ENCODE measurements around the gene SLC25A39. TPM values are rescaled to one million over a fixed set of nuclear protein-coding genes. Genes with fewer than 3 reads are reported as not detected.

Gene SLC25A39
- total RNA-seq, 2 experiments from 2014 or later: 149 to 153 TPM

- H3K36me3 Mint-ChIP-seq (ENCODE audit: low read depth): peaks cover 25% of the 10 kb centered on the region
- peaks cover 22% of the 10 kb centered on the region for H3K4me1 Mint-ChIP-seq (ENCODE audit: low read depth)
- H3K27ac Mint-ChIP-seq: no peak overlapping the region
- peaks cover 10% of the 10 kb centered on the region for H3K27me3 Mint-ChIP-seq
- DNase-seq: no peak
- H3K4me3 Mint-ChIP-seq: no peak overlapping the region
- ChIA-PET CTCF (interaction anchor here (1.2 to 4.1 kb wide), 3 partner anchors 9 to 111 kb away, joined by 3 to 15 read pairs (median 10); no protein-coding TSS in a partner anchor), POLR2A (interaction anchor here (0.9 to 2.4 kb wide), 3 partner anchors 101 to 117 kb away, joined by 3 to 11 read pairs (median 11); partner anchors contain the start of gene UBTF)
- TF ChIP-seq CTCF (IDR thresholded peaks at IDR 0.05): no peak
- intact Hi-C loops (cut with micrococcal nuclease): no loop called here
- no peak for ATAC-seq
- no peaks in the 10 kb centered on the region for H3K9me3 Mint-ChIP-seq
Observed at GRCh38 chr17:44321246-44322120, 3.1 kb downstream of the SLC25A39 start.

- H3K27ac Mint-ChIP-seq: no peak overlapping the region
- TF ChIP-seq CTCF (IDR thresholded peaks at IDR 0.05): no peak
- DNase-seq (no peak), ATAC-seq (no peak)
- peaks cover 27% of the 10 kb centered on the region for H3K4me1 Mint-ChIP-seq (ENCODE audit: low read depth)
- H3K4me3 Mint-ChIP-seq: no peak overlapping the region
- peaks cover 22% of the 10 kb centered on the region for H3K27me3 Mint-ChIP-seq
- H3K9me3 Mint-ChIP-seq: no peaks in the 10 kb centered on the region
- peaks cover 23% of the 10 kb centered on the region for H3K36me3 Mint-ChIP-seq (ENCODE audit: low read depth)
- CTCF ChIA-PET: interaction anchor here (1.2 to 4.1 kb wide), 4 partner anchors 10 to 110 kb away, joined by 3 to 15 read pairs (median 6); no protein-coding TSS in a partner anchor
- POLR2A ChIA-PET: interaction anchor here (1.6 to 2.1 kb wide), 2 partner anchors 100 to 106 kb away, joined by 3 to 11 read pairs; partner anchors contain the start of gene UBTF
- intact Hi-C loops (cut with micrococcal nuclease): no loop called here
Observed at GRCh38 chr17:44320066-44320465, 4.6 kb downstream of the SLC25A39 start.

GRCh38 chr17:44318077-44318892 lies 6.3 kb downstream of the SLC25A39 start:
- H3K36me3 Mint-ChIP-seq (ENCODE audit: low read depth): peaks cover 22% of the 10 kb centered on the region
- intact Hi-C loops (cut with micrococcal nuclease): no loop called here
- peaks cover 30% of the 10 kb centered on the region for H3K27me3 Mint-ChIP-seq
- peaks cover 19% of the 10 kb centered on the region for H3K4me1 Mint-ChIP-seq (ENCODE audit: low read depth)
- POLR2A ChIA-PET: interaction anchor here (0.7 to 3.3 kb wide), 8 partner anchors 9 to 132 kb away, joined by 3 to 19 read pairs (median 4); partner anchors contain the start of genes TMUB2 and UBTF
- no peak overlapping the region for H3K4me3 Mint-ChIP-seq
- no peak overlapping the region for H3K27ac Mint-ChIP-seq
- TF ChIP-seq CTCF (IDR thresholded peaks at IDR 0.05): no peak
- no peaks in the 10 kb centered on the region for H3K9me3 Mint-ChIP-seq
- ATAC-seq: no peak
- CTCF ChIA-PET: interaction anchor here (2.2 to 4.1 kb wide), 3 partner anchors 13 to 109 kb away, joined by 10 to 15 read pairs (median 14); no protein-coding TSS in a partner anchor
- no peak for DNase-seq

- no peak overlapping the region for H3K4me3 Mint-ChIP-seq
- peaks cover 15% of the 10 kb centered on the region for H3K4me1 Mint-ChIP-seq (ENCODE audit: low read depth)
- no peak for TF ChIP-seq CTCF (IDR thresholded peaks at IDR 0.05)
- DNase-seq: no peak
- peaks cover 18% of the 10 kb centered on the region for H3K36me3 Mint-ChIP-seq (ENCODE audit: low read depth)
- no peak for ATAC-seq
- POLR2A ChIA-PET: interaction anchor here (0.7 to 3.3 kb wide), 9 partner anchors 11 to 416 kb away, joined by 3 to 19 read pairs (median 5); partner anchors contain the start of gene UBTF
- no peak overlapping the region for H3K27ac Mint-ChIP-seq
- H3K27me3 Mint-ChIP-seq: peaks cover 30% of the 10 kb centered on the region
- no peaks in the 10 kb centered on the region for H3K9me3 Mint-ChIP-seq
- CTCF ChIA-PET: interaction anchor here (1.5 to 2.9 kb wide), 3 partner anchors 9 to 108 kb away, joined by 4 to 14 read pairs (median 10); partner anchors contain the start of gene RUNDC3A
- intact Hi-C loops (cut with micrococcal nuclease): no loop called here
Observed at GRCh38 chr17:44317545-44317944, 7.1 kb downstream of the SLC25A39 start.
